H1 (cell line): ENCODE measurements around the gene RASAL1. TPM values are rescaled to one million over a fixed set of nuclear protein-coding genes. Genes with fewer than 3 reads are reported as not detected.

Experiments used
- CTCF ChIA-PET: fragments of 300-600 bp; sonication (Branson Sonifier 250); formaldehyde crosslinking; loops from one replicate; lab custom pipeline; 2021; ENCODE audit not compliant: partially characterized antibody; lab: Charles Lee
- POLR2A ChIA-PET: fragments of 300-600 bp; sonication (Branson Sonifier 250); formaldehyde crosslinking; loops from one replicate; lab custom pipeline; 2021; ENCODE audit warnings: inconsistent platforms; ENCODE audit not compliant: partially characterized antibody; lab: Charles Lee
- DNase-seq, 2 experiments: peaks; one replicate each; pipeline versions ENCODE4 v3.0.0 to v3.0.0-alpha.2; 2010 to 2022; ENCODE audit warnings: low spot score in 2 of 2, low read depth in 1 of 2, mixed read lengths in 1 of 2
- FAIRE-seq: peaks from 2 replicates; lab custom pipeline; 2011; peaks lifted over from hg19 to GRCh38; lab: Jason Lieb, UNC
- H2AFZ ChIP-seq: 2 replicates; pipeline ENCODE4 v1.8.1; 2012; ENCODE audit warnings: low read length, inconsistent platforms
- H2AK5ac ChIP-seq: 2 replicates; pipeline ENCODE4 v1.6.1; 2013; ENCODE audit warnings: low read depth, low read length
- H2BK120ac ChIP-seq: replicated peaks from 2 replicates; pipeline ENCODE3; 2013; ENCODE audit warnings: low read depth, low read length, inconsistent platforms
- H2BK12ac ChIP-seq: 2 replicates; pipeline ENCODE4 v1.6.1; 2013; ENCODE audit warnings: low read depth, low read length
- H2BK15ac ChIP-seq: 2 replicates; pipeline ENCODE4 v1.6.1; 2013; ENCODE audit warnings: low read length
- H2BK20ac ChIP-seq: 2 replicates; pipeline ENCODE4 v1.6.1; 2013; ENCODE audit warnings: low read length
- H2BK5ac ChIP-seq: 2 replicates; pipeline ENCODE4 v1.6.1; 2013; ENCODE audit warnings: low read depth, low read length
- H3K14ac ChIP-seq: 2 replicates; pipeline ENCODE4 v1.6.1; 2013; ENCODE audit warnings: inconsistent platforms; ENCODE audit not compliant: insufficient read length
- H3K18ac ChIP-seq: 2 replicates; pipeline ENCODE4 v1.6.1; 2013; ENCODE audit warnings: low read length; ENCODE audit errors: extremely low read depth
- H3K23ac ChIP-seq: 2 replicates; pipeline ENCODE4 v1.6.1; 2013; ENCODE audit warnings: inconsistent platforms; ENCODE audit not compliant: insufficient read length
- H3K23me2 ChIP-seq: 2 replicates; pipeline ENCODE4 v1.6.1; 2013; ENCODE audit warnings: low read depth, low read length
- H3K27ac ChIP-seq: 2 replicates; pipeline ENCODE4 v1.6.1; 2011; ENCODE audit warnings: low read depth, low read length, inconsistent platforms
- H3K27me3 ChIP-seq, 4 experiments: replicated peaks in 1 of 4; 1 replicate in 1 of 4; 2 replicates in 3 of 4; pipeline versions ENCODE4 v1.6.1 to v1.8.1; 2011 to 2013; ENCODE audit warnings: low read length in 3 of 4, mild to moderate bottlenecking in 3 of 4, inconsistent platforms in 2 of 4, mixed read lengths in 2 of 4, moderate library complexity in 1 of 4; ENCODE audit not compliant: control insufficient read depth in 3 of 4, insufficient read depth in 3 of 4; ENCODE audit errors: extremely low read depth in 1 of 4
- H3K36me3 ChIP-seq, 4 experiments: 2 replicates each; pipeline versions ENCODE4 v1.6.1 to v1.8.1; 2011 to 2013; ENCODE audit warnings: mild to moderate bottlenecking in 4 of 4, low read length in 3 of 4, moderate library complexity in 2 of 4, control low read depth in 1 of 4, inconsistent platforms in 1 of 4; ENCODE audit not compliant: insufficient read depth in 4 of 4, control insufficient read depth in 2 of 4
- H3K4ac ChIP-seq: replicated peaks from 2 replicates; pipeline ENCODE3; 2013; ENCODE audit warnings: low read length, low read depth, mixed read lengths, inconsistent platforms; ENCODE audit not compliant: insufficient read length
- H3K4me1 ChIP-seq, 4 experiments: replicated peaks in 1 of 4; 1 replicate in 1 of 4; 2 replicates in 3 of 4; pipeline versions ENCODE4 v1.6.1 to v1.8.1; 2011 to 2013; ENCODE audit warnings: low read length in 3 of 4, inconsistent platforms in 2 of 4, mixed read lengths in 1 of 4; ENCODE audit not compliant: insufficient read depth in 4 of 4, control insufficient read depth in 3 of 4
- H3K4me2 ChIP-seq, 2 experiments: 2 replicates each; pipeline versions ENCODE4 v1.6.1 to v1.8.1; 2011 to 2013; ENCODE audit warnings: low read depth in 2 of 2, low read length in 2 of 2, control low read depth in 1 of 2, inconsistent platforms in 1 of 2, mild to moderate bottlenecking in 1 of 2; ENCODE audit not compliant: insufficient read depth in 1 of 2
- H3K4me3 ChIP-seq, 4 experiments: fragments of 200-600, 300-600 bp in 1 of 4; sonication (generic), shearing (Covaris generic), sonication (Bioruptor Twin) in 1 of 4; 2 replicates each; pipeline versions ENCODE4 v1.5.1 to v1.8.1; 2011 to 2016; ENCODE audit warnings: low read length in 4 of 4, low read depth in 3 of 4, control low read depth in 2 of 4, inconsistent platforms in 2 of 4, mild to moderate bottlenecking in 2 of 4, mixed read lengths in 1 of 4, moderate library complexity in 1 of 4; ENCODE audit not compliant: insufficient read depth in 2 of 4; ENCODE audit errors: extremely low read depth in 1 of 4
- H3K56ac ChIP-seq: replicated peaks from 2 replicates; pipeline ENCODE3; 2013; ENCODE audit warnings: low read depth, mild to moderate bottlenecking, mixed read lengths, low read length, inconsistent platforms; ENCODE audit not compliant: insufficient read length
- H3K79me1 ChIP-seq: 2 replicates; pipeline ENCODE4 v1.6.1; 2013; ENCODE audit warnings: low read depth, low read length, control low read depth
- H3K79me2 ChIP-seq, 2 experiments: 2 replicates each; pipeline versions ENCODE4 v1.6.1 to v1.8.1; 2012 to 2013; ENCODE audit warnings: low read length in 2 of 2, mild to moderate bottlenecking in 2 of 2, inconsistent platforms in 1 of 2; ENCODE audit not compliant: insufficient read depth in 2 of 2, control insufficient read depth in 1 of 2
- H3K9ac ChIP-seq, 4 experiments: replicated peaks in 1 of 4; 1 replicate in 1 of 4; 2 replicates in 3 of 4; pipeline versions ENCODE4 v1.6.1 to v1.8.1; 2011 to 2013; ENCODE audit warnings: low read depth in 3 of 4, low read length in 3 of 4, control low read depth in 2 of 4, mild to moderate bottlenecking in 2 of 4, moderate library complexity in 2 of 4, inconsistent platforms in 1 of 4; ENCODE audit errors: extremely low read depth in 1 of 4
- H3K9me3 ChIP-seq, 2 experiments: 2 replicates each; pipeline versions ENCODE4 v1.6.1 to v1.8.1; 2012 to 2013; ENCODE audit warnings: mild to moderate bottlenecking in 2 of 2, moderate library complexity in 2 of 2, control low read depth in 1 of 2, inconsistent platforms in 1 of 2, low read depth in 1 of 2, low read length in 1 of 2, mixed read lengths in 1 of 2; ENCODE audit not compliant: insufficient read depth in 2 of 2
- H4K20me1 ChIP-seq, 2 experiments: replicated peaks in 1 of 2; 2 replicates each; pipeline versions ENCODE3 to v1.8.1; 2011 to 2013; ENCODE audit warnings: inconsistent platforms in 2 of 2, low read length in 2 of 2, mild to moderate bottlenecking in 1 of 2; ENCODE audit not compliant: insufficient read depth in 2 of 2, control insufficient read depth in 1 of 2
- H4K5ac ChIP-seq: 2 replicates; pipeline ENCODE4 v1.6.1; 2013; ENCODE audit warnings: low read length, low read depth, mixed read lengths, inconsistent platforms; ENCODE audit not compliant: insufficient read length
- H4K8ac ChIP-seq: 2 replicates; pipeline ENCODE4 v1.8.0; 2013; ENCODE audit warnings: mild to moderate bottlenecking, moderate library complexity, low read length, inconsistent platforms; ENCODE audit not compliant: insufficient read depth; ENCODE audit errors: extremely low read depth
- H4K91ac ChIP-seq: replicated peaks from 2 replicates; pipeline ENCODE3; 2013; ENCODE audit warnings: low read length, mixed read lengths, inconsistent platforms; ENCODE audit not compliant: insufficient read length
- CEBPB ChIP-seq: IDR thresholded peaks from 2 replicates; pipeline ENCODE4 v1.6.1; 2012; ENCODE audit warnings: low read depth, low read length
- WGBS, 2 experiments: shearing (Covaris generic) in 1 of 2; methylation state at CpG; one replicate each; pipeline versions ENCODE4 v1.1.6 to v1.1.7; 2013 to 2015; ENCODE audit warnings: low lambda C conversion rate in 2 of 2, mixed read lengths in 2 of 2, inconsistent platforms in 1 of 2, low coverage in 1 of 2, missing lambda C conversion rate in 1 of 2; ENCODE audit not compliant: insufficient replicate concordance in 2 of 2, insufficient coverage in 1 of 2, insufficient read length in 1 of 2; ENCODE audit errors: extremely low coverage in 1 of 2, missing lambda C conversion rate in 1 of 2; 5-methylcytosine and 5-hydroxymethylcytosine counted together
- polyA plus RNA-seq, 7 experiments: library from polyadenylated mRNA; depleted of rRNA in 3 of 7; stranded (reverse) in 5 of 7; unstranded in 2 of 7; fragments of >200 nt in 5 of 7; fragments of 200-250 nt in 2 of 7; gene quantifications; 1 replicate in 5 of 7; 2 replicates in 1 of 7; 4 replicates in 1 of 7; pipeline versions ENCODE4 v1.2.1 to v1.2.3, GENCODE V29; 2011 to 2013; ENCODE audit warnings: missing spikeins in 2 of 7, mixed read lengths in 2 of 7
- total RNA-seq: library from RNA; stranded (reverse); fragmentation: NEBNext Ultra II Directional; extraction: Animal tissue kit (Norgen Biotek cat#: 25700); gene quantifications from 2 replicates; pipeline ENCODE4 v1.2.1, GENCODE V29; 2021

Gene RASAL1
- total and polyA plus RNA-seq, 2 of the 8 experiments (the other 6 are each of a cell fraction or from before 2014, with no cell fraction given), result 3.7 to 5.0 TPM

DNA sequence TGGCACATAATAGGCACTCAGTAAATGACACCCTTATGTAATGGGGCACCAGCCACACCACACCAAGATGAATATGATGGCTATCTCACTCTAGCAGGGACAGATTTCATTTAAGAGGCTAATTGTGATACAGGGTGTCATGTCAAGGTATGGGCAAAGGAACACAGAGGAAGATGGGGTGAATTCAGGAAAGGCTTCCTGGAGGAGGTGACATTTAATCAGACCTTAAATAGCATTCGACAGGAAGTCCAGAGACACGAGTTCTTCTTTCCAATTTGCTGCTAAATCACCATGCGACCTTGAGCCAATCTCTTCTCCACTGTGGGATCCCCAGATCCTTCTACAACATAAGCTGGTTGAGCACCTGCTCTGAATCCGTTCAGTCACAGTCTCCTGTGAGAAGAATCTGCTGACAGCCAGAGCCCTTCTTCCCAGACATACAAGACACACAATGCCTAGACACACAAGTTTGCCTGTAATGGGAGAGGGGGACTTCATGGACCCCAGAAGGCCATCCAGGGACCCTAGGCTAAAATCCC is 80.5 kb downstream of the RASAL1 start:
- no peak overlapping the region for H3K27ac ChIP-seq
- no peak overlapping the region for H2BK15ac ChIP-seq
- no peak overlapping the region for H3K23ac ChIP-seq
- no peak overlapping the region for H2BK5ac ChIP-seq
- no peak overlapping the region for H3K56ac ChIP-seq
- H2BK120ac ChIP-seq, result no peak overlapping the region
- H3K4me1 ChIP-seq, result peaks cover 0 to 4% (median 2%) of the 10 kb centered on the region in 4 experiments; a peak in 3 of 7 replicates
- CTCF ChIA-PET, result interaction anchor here (1.2 to 8.3 kb wide), 6 partner anchors 10 to 77 kb away, joined by 3 to 139 read pairs (median 5); partner anchors contain the start of gene OAS2
- H3K4me2 ChIP-seq, result no peak overlapping the region
- no peak overlapping the region for H3K9ac ChIP-seq
- H3K4ac ChIP-seq, result no peak overlapping the region
- H3K79me2 ChIP-seq, result no peaks in the 10 kb centered on the region
- peaks cover 0 to 22% (median 19%) of the 10 kb centered on the region in 4 experiments; a peak in 6 of 7 replicates for H3K27me3 ChIP-seq
- H3K23me2 ChIP-seq, result peaks cover 14% of the 10 kb centered on the region; the same call in 1 of the 2 replicates
- H3K36me3 ChIP-seq, result no peaks in the 10 kb centered on the region
- no peak overlapping the region for H2BK20ac ChIP-seq
- H3K14ac ChIP-seq, result no peak overlapping the region
- no peak overlapping the region for H2AK5ac ChIP-seq
- H2AFZ ChIP-seq, result no peak overlapping the region
- no peaks in the 10 kb centered on the region for H4K20me1 ChIP-seq
- H4K5ac ChIP-seq, result no peak overlapping the region
- H3K9me3 ChIP-seq, result no peaks in the 10 kb centered on the region
- H4K8ac ChIP-seq, result no peak overlapping the region
- no peak overlapping the region for H4K91ac ChIP-seq
- H3K79me1 ChIP-seq, result no peaks in the 10 kb centered on the region
- no peak for TF ChIP-seq CEBPB
- no peak for FAIRE-seq
- no peak overlapping the region for H2BK12ac ChIP-seq
- no peak for DNase-seq
- H3K4me3 ChIP-seq, result no peak overlapping the region
- POLR2A ChIA-PET, result interaction anchor here (1.0 kb wide), 1 partner anchor 11 kb away, joined by 3 read pairs; no protein-coding TSS in a partner anchor
- WGBS, 2 experiments, result 83% methylated on average over 4 of the region's 4 CpGs; no CpG with 5 or more reads in 1 of the 2 experiments
- H3K18ac ChIP-seq, result no peak overlapping the region
